ENCODE data around the gene TSPOAP1.
A peak's percentile ranks its signal among the peaks of the same experiment; 100 is the strongest.

TSPOAP1 gene

DNA sequence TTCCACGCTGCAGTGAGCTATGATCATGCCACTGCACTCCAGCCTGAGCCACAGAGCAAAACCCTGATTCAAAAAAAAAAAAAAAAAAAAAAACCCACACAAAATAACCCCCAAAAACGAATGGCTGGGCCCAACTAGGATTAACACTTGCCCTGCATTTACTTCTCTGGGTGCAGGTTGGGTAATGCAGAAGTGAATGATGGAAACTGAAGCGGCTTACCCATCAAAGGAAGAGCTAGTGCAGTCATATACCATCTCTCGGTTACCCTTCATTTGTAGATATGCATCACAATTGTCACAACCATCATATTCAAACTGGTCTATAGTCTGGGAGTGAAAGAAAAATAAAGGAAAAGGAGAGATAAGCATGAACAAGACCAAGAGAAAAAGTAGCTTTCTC lies 22.6 kb upstream of the TSPOAP1 start:
- peaks cover 8% of the 10 kb centered on the region; the same call in 1 of the 2 replicates for H3F3A ChIP-seq (ENCODE audit: low read depth)
- H3K9me2 ChIP-seq (replicated peaks; ENCODE audit: low read depth, low read length): no peaks in the 10 kb centered on the region
- TF ChIP-seq, protein P1, sequence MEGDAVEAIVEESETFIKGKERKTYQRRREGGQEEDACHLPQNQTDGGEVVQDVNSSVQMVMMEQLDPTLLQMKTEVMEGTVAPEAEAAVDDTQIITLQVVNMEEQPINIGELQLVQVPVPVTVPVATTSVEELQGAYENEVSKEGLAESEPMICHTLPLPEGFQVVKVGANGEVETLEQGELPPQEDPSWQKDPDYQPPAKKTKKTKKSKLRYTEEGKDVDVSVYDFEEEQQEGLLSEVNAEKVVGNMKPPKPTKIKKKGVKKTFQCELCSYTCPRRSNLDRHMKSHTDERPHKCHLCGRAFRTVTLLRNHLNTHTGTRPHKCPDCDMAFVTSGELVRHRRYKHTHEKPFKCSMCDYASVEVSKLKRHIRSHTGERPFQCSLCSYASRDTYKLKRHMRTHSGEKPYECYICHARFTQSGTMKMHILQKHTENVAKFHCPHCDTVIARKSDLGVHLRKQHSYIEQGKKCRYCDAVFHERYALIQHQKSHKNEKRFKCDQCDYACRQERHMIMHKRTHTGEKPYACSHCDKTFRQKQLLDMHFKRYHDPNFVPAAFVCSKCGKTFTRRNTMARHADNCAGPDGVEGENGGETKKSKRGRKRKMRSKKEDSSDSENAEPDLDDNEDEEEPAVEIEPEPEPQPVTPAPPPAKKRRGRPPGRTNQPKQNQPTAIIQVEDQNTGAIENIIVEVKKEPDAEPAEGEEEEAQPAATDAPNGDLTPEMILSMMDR (conservative IDR thresholded peaks at IDR 0.05; ENCODE audit: low read length): no peak
- TF ChIP-seq EZH2phosphoT487 (IDR thresholded peaks at IDR 0.05; ENCODE audit: borderline replicate concordance): no peak
- H4K20me1 ChIP-seq (ENCODE audit: insufficient read depth, low read length, poor library complexity, severe bottlenecking): peaks cover 43% of the 10 kb centered on the region
- peaks cover 21% of the 10 kb centered on the region for H3K4me1 ChIP-seq (ENCODE audit: insufficient read depth, low read length, poor library complexity, severe bottlenecking)
- no peaks in the 10 kb centered on the region for H3K9me3 ChIP-seq (ENCODE audit: insufficient read depth, low read depth, low read length)
- peak overlapping the region; percentile 78 for H3K4me2 ChIP-seq (ENCODE audit: low read depth, low read length, poor library complexity, severe bottlenecking)
- H3K36me3 ChIP-seq (ENCODE audit: insufficient read depth, low read length): peaks cover 53% of the 10 kb centered on the region; the same call in 1 of the 2 replicates
- no peaks in the 10 kb centered on the region for H3K27me3 ChIP-seq (ENCODE audit: insufficient read depth, low read length, poor library complexity, severe bottlenecking)
- peaks cover 64% of the 10 kb centered on the region for H3K79me2 ChIP-seq (ENCODE audit: insufficient read depth, low read length)
- H2AFZ ChIP-seq (ENCODE audit: low read length): no peak overlapping the region
- H3K9ac ChIP-seq (ENCODE audit: low read depth, low read length, poor library complexity, severe bottlenecking): peak overlapping the region; percentile 86
- peak overlapping the region; percentile 90 for H3K4me3 ChIP-seq (ENCODE audit: low read length, poor library complexity, severe bottlenecking)

DNA sequence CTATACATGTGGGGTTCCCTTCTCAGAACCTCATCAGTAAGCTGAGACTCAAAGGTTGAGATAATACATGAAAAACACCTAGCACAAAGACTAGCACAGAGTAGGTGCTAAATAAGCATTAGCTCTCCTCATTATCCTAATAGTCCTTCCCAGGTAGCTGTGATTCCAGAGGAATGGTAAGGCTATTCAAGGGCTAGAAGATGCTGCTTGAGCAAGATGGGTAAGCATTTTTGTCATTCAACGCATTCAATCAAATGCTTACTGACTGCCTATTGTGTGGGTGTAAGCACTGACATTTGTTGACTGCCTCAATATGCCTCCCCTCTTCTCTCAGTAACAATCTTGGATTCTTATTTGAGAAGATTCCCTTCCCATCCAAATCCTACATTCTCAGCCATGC lies 19.4 kb upstream of the TSPOAP1 start:
- Histone ChIP-seq H3F3A (ENCODE audit: low read depth) (peaks cover 17% of the 10 kb centered on the region), H3K4me3 (ENCODE audit: low read length, poor library complexity, severe bottlenecking) (no peak overlapping the region), H3K9ac (ENCODE audit: low read depth, low read length, poor library complexity, severe bottlenecking) (no peak overlapping the region), H3K36me3 (ENCODE audit: insufficient read depth, low read length) (peaks cover 47% of the 10 kb centered on the region; the same call in 1 of the 2 replicates), H4K20me1 (ENCODE audit: insufficient read depth, low read length, poor library complexity, severe bottlenecking) (peaks cover 55% of the 10 kb centered on the region), H3K27me3 (ENCODE audit: insufficient read depth, low read length, poor library complexity, severe bottlenecking) (no peaks in the 10 kb centered on the region), H3K9me2 (replicated peaks; ENCODE audit: low read depth, low read length) (no peaks in the 10 kb centered on the region), H2AFZ (ENCODE audit: low read length) (no peak overlapping the region), H3K4me1 (ENCODE audit: insufficient read depth, low read length, poor library complexity, severe bottlenecking) (peaks cover 49% of the 10 kb centered on the region), H3K4me2 (ENCODE audit: low read depth, low read length, poor library complexity, severe bottlenecking) (peak overlapping the region; percentile 14), H3K9me3 (ENCODE audit: insufficient read depth, low read depth, low read length) (no peaks in the 10 kb centered on the region), H3K79me2 (ENCODE audit: insufficient read depth, low read length) (peaks cover 85% of the 10 kb centered on the region)
- no peak for TF ChIP-seq EZH2phosphoT487 (IDR thresholded peaks at IDR 0.05; ENCODE audit: borderline replicate concordance)
- TF ChIP-seq, protein P1 (conservative IDR thresholded peaks at IDR 0.05; ENCODE audit: low read length): no peak

DNA sequence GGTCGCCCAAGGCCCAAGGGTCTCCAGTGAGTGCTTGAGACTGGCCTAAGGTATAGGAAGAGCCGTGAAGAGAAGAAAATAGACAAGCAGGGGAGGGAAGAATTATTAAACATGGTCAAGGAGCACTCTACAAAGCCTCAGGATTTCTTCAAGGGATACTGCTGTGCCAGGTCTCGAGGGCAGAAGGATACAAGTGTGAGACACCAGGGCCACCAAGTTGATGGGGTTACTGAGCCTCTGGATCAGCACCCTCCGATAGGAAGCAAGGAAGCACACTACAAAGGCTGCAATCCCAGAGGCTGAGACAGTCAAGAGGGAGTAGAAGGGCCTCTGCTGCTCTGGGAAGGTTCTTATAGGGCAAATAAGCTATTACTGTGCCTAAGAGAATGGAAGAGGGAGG lies 16.9 kb upstream of the TSPOAP1 start:
- peaks cover 90% of the 10 kb centered on the region for H3K79me2 ChIP-seq (ENCODE audit: insufficient read depth, low read length)
- H3K4me1 ChIP-seq (ENCODE audit: insufficient read depth, low read length, poor library complexity, severe bottlenecking): peaks cover 59% of the 10 kb centered on the region
- H3K36me3 ChIP-seq (ENCODE audit: insufficient read depth, low read length): peaks cover 47% of the 10 kb centered on the region; the same call in 1 of the 2 replicates
- H3K9ac ChIP-seq (ENCODE audit: low read depth, low read length, poor library complexity, severe bottlenecking): peak overlapping the region; percentile 99
- H4K20me1 ChIP-seq (ENCODE audit: insufficient read depth, low read length, poor library complexity, severe bottlenecking): peaks cover 42% of the 10 kb centered on the region
- H3F3A ChIP-seq (ENCODE audit: low read depth): peaks cover 17% of the 10 kb centered on the region
- no peak overlapping the region for H2AFZ ChIP-seq (ENCODE audit: low read length)
- H3K9me2 ChIP-seq (replicated peaks; ENCODE audit: low read depth, low read length): no peaks in the 10 kb centered on the region
- no peaks in the 10 kb centered on the region for H3K27me3 ChIP-seq (ENCODE audit: insufficient read depth, low read length, poor library complexity, severe bottlenecking)
- peak overlapping the region; percentile 99 for H3K4me3 ChIP-seq (ENCODE audit: low read length, poor library complexity, severe bottlenecking)
- H3K9me3 ChIP-seq (ENCODE audit: insufficient read depth, low read depth, low read length): no peaks in the 10 kb centered on the region
- H3K4me2 ChIP-seq (ENCODE audit: low read depth, low read length, poor library complexity, severe bottlenecking): peak overlapping the region; percentile 94
- no peak for TF ChIP-seq EZH2phosphoT487 (IDR thresholded peaks at IDR 0.05; ENCODE audit: borderline replicate concordance)
- TF ChIP-seq, protein P1 (conservative IDR thresholded peaks at IDR 0.05; ENCODE audit: low read length): no peak
